Esophagus muscularis mucosa (tissue), 4 donors: Measurements from ENCODE around the gene DLG4. TPM values are rescaled to one million over a fixed set of nuclear protein-coding genes. Genes with fewer than 3 reads are reported as not detected.

Source experiments
- DNase-seq: peaks from one replicate; pipeline ENCODE4 v3.0.0-alpha.2; 2017; ENCODE audit errors: extremely low spot score
- H3K27ac ChIP-seq, 4 donors: fragments of 200-600 bp; sonication (generic); replicated peaks in 1 of 4; 1 replicate in 3 of 4; 2 replicates in 1 of 4; pipeline ENCODE4 v1.5.1; 2016 to 2019; ENCODE audit warnings: mild to moderate bottlenecking in 1 of 4
- H3K27me3 ChIP-seq, 4 donors: fragments of 200-600 bp; sonication (generic); one replicate each; pipeline versions ENCODE4 v1.5.1 to v1.6.0; 2016 to 2019
- H3K36me3 ChIP-seq, 4 donors: fragments of 200-600 bp; sonication (generic); one replicate each; pipeline ENCODE4 v1.5.1; 2016 to 2019
- H3K4me1 ChIP-seq, 4 donors: fragments of 200-600 bp; sonication (generic); one replicate each; pipeline ENCODE4 v1.5.1; 2016 to 2019
- H3K4me3 ChIP-seq, 4 donors: fragments of 200-600 bp; sonication (generic); 1 replicate in 2 of 4; 2 replicates in 2 of 4; pipeline ENCODE4 v1.5.1; 2016 to 2019; ENCODE audit warnings: mild to moderate bottlenecking in 4 of 4, moderate library complexity in 1 of 4
- H3K9me3 ChIP-seq, 4 donors: fragments of 200-600 bp; sonication (generic); 1 replicate in 3 of 4; 2 replicates in 1 of 4; pipeline ENCODE4 v1.5.1; 2016 to 2019
- CTCF ChIP-seq, 3 experiments: fragments of 200-600 bp in 2 of 3; fragments of 450-650 bp in 1 of 3; sonication (generic) in 2 of 3; IDR thresholded peaks; one replicate each; pipeline ENCODE4 v1.5.1; 2017 to 2019; ENCODE audit warnings: antibody characterized with exemption in 3 of 3, mild to moderate bottlenecking in 2 of 3, moderate library complexity in 1 of 3
- EP300 ChIP-seq: sonication (generic); formaldehyde crosslinking; IDR thresholded peaks from one replicate; pipeline ENCODE4 v1.6.1; 2017; ENCODE audit warnings: antibody characterized with exemption
- POLR2A ChIP-seq: fragments of 450-650 bp; IDR thresholded peaks from one replicate; pipeline ENCODE4 v1.6.1; 2017; ENCODE audit warnings: antibody characterized with exemption, moderate library complexity, mild to moderate bottlenecking, low read depth
- POLR2AphosphoS5 ChIP-seq, 2 donors: sonication (generic); formaldehyde crosslinking; IDR thresholded peaks; one replicate each; pipeline ENCODE4 v1.6.1; 2017; ENCODE audit warnings: antibody characterized with exemption in 2 of 2
- WGBS: methylation state at CpG from one replicate; pipeline ENCODE4 v1.1.5; 2018; 5-methylcytosine and 5-hydroxymethylcytosine counted together
- intact Hi-C: fragments of 100-400 bp; cut with DNase I; formaldehyde crosslinking; loops from one replicate; pipeline ENCODE4 v1.15.1; 2023
- total RNA-seq, 4 donors: library from RNA; depleted of rRNA; stranded (reverse); fragments of >200 nt; gene quantifications; one replicate each; pipeline versions ENCODE4 v1.1.0 to v1.2.1, GENCODE V29; 2016

Gene DLG4
- total RNA-seq, 4 donors from 2014 or later = 12.3 to 21.4 (median 16.5) TPM

DNA sequence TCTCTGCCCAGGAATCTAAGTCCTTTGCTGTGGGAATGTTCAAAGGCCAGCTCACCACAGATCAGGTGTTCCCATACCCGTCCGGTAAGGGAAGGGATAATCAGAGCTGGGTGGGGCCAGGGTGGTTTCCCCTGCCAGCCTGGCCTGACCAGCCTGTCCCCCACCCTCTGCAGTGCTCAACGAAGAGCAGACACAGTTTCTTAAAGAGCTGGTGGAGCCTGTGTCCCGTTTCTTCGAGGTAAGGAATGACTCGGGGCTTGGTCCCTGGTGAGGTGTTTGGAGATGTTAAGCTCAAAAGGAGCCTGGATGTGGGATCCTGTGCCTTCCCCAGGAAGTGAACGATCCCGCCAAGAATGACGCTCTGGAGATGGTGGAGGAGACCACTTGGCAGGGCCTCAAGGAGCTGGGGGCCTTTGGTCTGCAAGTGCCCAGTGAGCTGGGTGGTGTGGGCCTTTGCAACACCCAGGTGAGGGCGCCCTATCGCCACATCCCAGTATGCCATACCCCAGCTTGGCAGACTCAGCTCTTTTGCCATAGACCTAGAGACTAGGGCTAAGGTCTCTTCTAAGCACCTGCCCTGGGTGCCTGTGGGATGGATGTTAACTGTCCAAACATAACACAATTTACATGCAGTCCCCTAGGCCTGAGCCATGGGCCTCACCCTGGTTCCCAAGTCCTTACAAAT is 1.1 kb upstream of the DLG4 start:
- peaks cover 60 to 74% (median 67%) of the 10 kb centered on the region in 4 donors for H3K4me1 ChIP-seq
- DNase-seq = no peak
- no peaks in the 10 kb centered on the region for H3K27me3 ChIP-seq
- H3K9me3 ChIP-seq = no peaks in the 10 kb centered on the region
- H3K4me3 ChIP-seq = peak overlapping the region; percentile 74 to 98 (median 94)
- TF ChIP-seq POLR2AphosphoS5 (IDR thresholded peaks at IDR 0.05) (no peak), CTCF (IDR thresholded peaks at IDR 0.05) (peak; percentile 35 to 50 (median 50))
- peak overlapping the region; percentile 92 to 99 (median 97) for H3K27ac ChIP-seq
- intact Hi-C loops = no loop called here
- 50% methylated on average over 2 of the region's 11 CpGs for WGBS
- peaks cover 32 to 53% (median 47%) of the 10 kb centered on the region in 4 donors for H3K36me3 ChIP-seq

- 21% methylated on average over 9 of the region's 12 CpGs for WGBS
- peak overlapping the region; percentile 74 to 98 (median 94) for H3K4me3 ChIP-seq
Measured at GRCh38 chr17:7219229-7219811, 316 bp downstream of the DLG4 start.

DNA sequence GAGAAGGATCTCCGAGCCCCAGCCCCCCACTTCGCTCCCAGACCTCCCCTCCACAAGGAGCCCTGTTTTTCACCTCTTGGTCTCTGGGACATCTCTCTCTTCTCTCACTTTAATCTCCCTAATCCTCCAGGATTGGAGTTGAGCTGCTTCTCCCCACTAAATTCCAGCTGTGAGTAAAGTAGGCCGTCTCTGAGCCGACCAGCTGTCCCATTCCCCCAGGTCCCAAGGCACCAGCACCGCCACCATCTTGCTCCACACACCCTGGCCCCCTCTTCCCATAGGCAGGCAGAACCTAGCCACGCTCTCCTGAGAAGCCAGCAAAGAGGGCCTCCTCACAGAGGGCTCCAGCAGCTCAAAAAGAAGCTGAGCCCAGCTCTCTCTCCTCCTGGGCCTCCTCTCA is 878 bp downstream of the DLG4 start:
- 84% methylated on average over 6 of the region's 6 CpGs for WGBS
- Histone ChIP-seq H3K27me3 (no peaks in the 10 kb centered on the region), H3K4me3 (no peak overlapping the region), H3K9me3 (no peaks in the 10 kb centered on the region), H3K27ac (peak overlapping the region; percentile 92 to 99 (median 97)), H3K4me1 (peaks cover 66 to 84% (median 79%) of the 10 kb centered on the region in 4 donors), H3K36me3 (peaks cover 15 to 33% (median 27%) of the 10 kb centered on the region in 4 donors)
- no peak for DNase-seq
- intact Hi-C loops = no loop called here
- TF ChIP-seq POLR2A (no peak), POLR2AphosphoS5 (IDR thresholded peaks at IDR 0.05) (no peak), EP300 (no peak), CTCF (IDR thresholded peaks at IDR 0.05) (no peak)

More at GRCh38 chr17:7219229-7219811, 316 bp downstream of the DLG4 start:
- H3K27ac ChIP-seq = peak overlapping the region; percentile 92 to 99 (median 97)
- H3K36me3 ChIP-seq = peaks cover 20 to 39% (median 33%) of the 10 kb centered on the region in 4 donors
- H3K27me3 ChIP-seq = no peaks in the 10 kb centered on the region
- H3K4me1 ChIP-seq = peaks cover 66 to 78% (median 76%) of the 10 kb centered on the region in 4 donors
- TF ChIP-seq CTCF (IDR thresholded peaks at IDR 0.05) (no peak), EP300 (no peak), POLR2AphosphoS5 (IDR thresholded peaks at IDR 0.05) (no peak), POLR2A (no peak)
- intact Hi-C loops = no loop called here
- no peaks in the 10 kb centered on the region for H3K9me3 ChIP-seq
- no peak for DNase-seq

- H3K27me3 ChIP-seq = no peaks in the 10 kb centered on the region
- peaks cover 9 to 27% (median 21%) of the 10 kb centered on the region in 4 donors for H3K36me3 ChIP-seq
- no peak for DNase-seq
- WGBS = 47% methylated on average over 6 of the region's 6 CpGs
- intact Hi-C loops = no loop called here
- no peaks in the 10 kb centered on the region for H3K9me3 ChIP-seq
- H3K4me3 ChIP-seq = peak overlapping the region; percentile 56 to 68 (median 62)
- TF ChIP-seq POLR2AphosphoS5 (IDR thresholded peaks at IDR 0.05) = no peak
- H3K4me1 ChIP-seq = peaks cover 65 to 86% (median 83%) of the 10 kb centered on the region in 4 donors
- peak overlapping the region; percentile 92 to 99 (median 97) for H3K27ac ChIP-seq
Measured at GRCh38 chr17:7218166-7218565, 1.5 kb downstream of the DLG4 start.

DNA sequence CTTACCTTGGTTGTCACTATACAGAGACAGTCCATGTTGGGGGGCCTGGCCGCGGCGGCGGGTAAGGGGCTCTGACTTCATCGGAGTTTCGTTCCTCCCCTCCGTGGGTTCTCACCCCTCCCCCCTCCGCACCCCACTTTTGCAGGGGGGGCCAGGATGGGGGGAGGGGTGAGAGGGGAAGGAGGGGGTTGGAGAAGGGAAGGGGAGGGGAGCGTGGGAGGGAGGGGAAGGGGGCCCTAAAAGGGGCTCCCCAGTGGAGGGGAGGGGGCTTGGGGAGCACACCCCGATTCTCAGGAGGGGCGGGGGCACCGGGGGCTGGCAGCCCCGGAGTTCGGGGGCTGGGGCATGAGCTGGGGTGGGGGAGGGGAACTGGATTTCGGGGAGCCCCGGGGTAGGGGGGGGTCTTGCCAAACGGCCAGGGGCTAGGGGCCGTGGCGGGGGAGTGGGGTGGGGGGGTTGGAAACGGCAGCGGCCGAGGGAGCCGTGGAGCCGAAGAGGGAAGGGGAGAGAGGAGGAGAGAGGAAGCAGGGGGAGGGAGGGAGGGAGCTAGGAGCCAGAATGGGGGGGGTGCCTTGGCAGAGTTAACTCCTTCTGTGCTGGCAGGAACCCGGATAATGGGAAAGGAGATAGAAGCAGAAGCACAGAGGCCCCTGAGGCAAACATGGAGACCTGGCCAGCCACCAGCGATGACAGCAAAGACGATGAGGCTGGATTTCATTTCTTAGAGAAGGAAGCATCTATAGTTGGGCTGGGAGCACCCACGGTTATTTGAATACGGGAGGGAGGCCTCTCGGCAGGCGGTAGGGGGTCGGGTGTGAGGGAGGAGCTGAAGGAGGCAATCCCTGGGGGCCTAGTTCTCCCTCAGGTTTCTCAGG is 2.3 kb downstream of the DLG4 start:
- Histone ChIP-seq H3K36me3 (peaks cover under 1 to 19% (median 13%) of the 10 kb centered on the region in 4 donors), H3K4me1 (peaks cover 62 to 84% (median 82%) of the 10 kb centered on the region in 4 donors), H3K9me3 (no peaks in the 10 kb centered on the region), H3K27ac (peak overlapping the region; percentile 92 to 99 (median 97)), H3K4me3 (peak overlapping the region; percentile 56 to 68 (median 62)), H3K27me3 (no peaks in the 10 kb centered on the region)
- intact Hi-C loops = no loop called here
- WGBS = 1% methylated on average over 24 of the region's 32 CpGs
- TF ChIP-seq CTCF (IDR thresholded peaks at IDR 0.05) (no peak), POLR2AphosphoS5 (IDR thresholded peaks at IDR 0.05) (no peak), POLR2A (no peak), EP300 (no peak)
- no peak for DNase-seq
